Stimulated activated memory B cell treated with anti-CD40 and anti-IgM and Interleukin-4, amounts not matched to agents 10 μg/mL and 1 μg/mL and 100 μg/mL, for 72 hours (primary cell): ENCODE measurements around the gene NPEPPS.
"Not testable (repeated sequence)": the region's sequence is repeated elsewhere in the genome, so short reads cannot be mapped to it uniquely, and the experiment has no call there.

ENCODE experiments used
- ATAC-seq: fragments of 150-1000 bp; cut with Tn5 transposase; 2 replicates; pipeline ENCODE4 v1.10.0; 2021
- H3K27ac Mint-ChIP-seq: one replicate; pipeline ENCODE4 v1.8.0; 2022; ENCODE audit warnings: mild to moderate bottlenecking, mixed read lengths
- H3K27me3 Mint-ChIP-seq: one replicate; pipeline ENCODE4 v1.8.0; 2022; ENCODE audit warnings: mixed read lengths
- H3K36me3 Mint-ChIP-seq: one replicate; pipeline ENCODE4 v1.8.0; 2022; ENCODE audit warnings: mixed read lengths
- H3K4me1 Mint-ChIP-seq: one replicate; pipeline ENCODE4 v1.8.0; 2022; ENCODE audit warnings: mixed read lengths
- H3K4me3 Mint-ChIP-seq: one replicate; pipeline ENCODE4 v1.8.0; 2022; ENCODE audit warnings: mild to moderate bottlenecking, moderate library complexity, mixed read lengths
- H3K9me3 Mint-ChIP-seq: one replicate; pipeline ENCODE4 v1.8.0; 2022; ENCODE audit warnings: mixed read lengths

Gene NPEPPS, protein sequence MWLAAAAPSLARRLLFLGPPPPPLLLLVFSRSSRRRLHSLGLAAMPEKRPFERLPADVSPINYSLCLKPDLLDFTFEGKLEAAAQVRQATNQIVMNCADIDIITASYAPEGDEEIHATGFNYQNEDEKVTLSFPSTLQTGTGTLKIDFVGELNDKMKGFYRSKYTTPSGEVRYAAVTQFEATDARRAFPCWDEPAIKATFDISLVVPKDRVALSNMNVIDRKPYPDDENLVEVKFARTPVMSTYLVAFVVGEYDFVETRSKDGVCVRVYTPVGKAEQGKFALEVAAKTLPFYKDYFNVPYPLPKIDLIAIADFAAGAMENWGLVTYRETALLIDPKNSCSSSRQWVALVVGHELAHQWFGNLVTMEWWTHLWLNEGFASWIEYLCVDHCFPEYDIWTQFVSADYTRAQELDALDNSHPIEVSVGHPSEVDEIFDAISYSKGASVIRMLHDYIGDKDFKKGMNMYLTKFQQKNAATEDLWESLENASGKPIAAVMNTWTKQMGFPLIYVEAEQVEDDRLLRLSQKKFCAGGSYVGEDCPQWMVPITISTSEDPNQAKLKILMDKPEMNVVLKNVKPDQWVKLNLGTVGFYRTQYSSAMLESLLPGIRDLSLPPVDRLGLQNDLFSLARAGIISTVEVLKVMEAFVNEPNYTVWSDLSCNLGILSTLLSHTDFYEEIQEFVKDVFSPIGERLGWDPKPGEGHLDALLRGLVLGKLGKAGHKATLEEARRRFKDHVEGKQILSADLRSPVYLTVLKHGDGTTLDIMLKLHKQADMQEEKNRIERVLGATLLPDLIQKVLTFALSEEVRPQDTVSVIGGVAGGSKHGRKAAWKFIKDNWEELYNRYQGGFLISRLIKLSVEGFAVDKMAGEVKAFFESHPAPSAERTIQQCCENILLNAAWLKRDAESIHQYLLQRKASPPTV

DNA sequence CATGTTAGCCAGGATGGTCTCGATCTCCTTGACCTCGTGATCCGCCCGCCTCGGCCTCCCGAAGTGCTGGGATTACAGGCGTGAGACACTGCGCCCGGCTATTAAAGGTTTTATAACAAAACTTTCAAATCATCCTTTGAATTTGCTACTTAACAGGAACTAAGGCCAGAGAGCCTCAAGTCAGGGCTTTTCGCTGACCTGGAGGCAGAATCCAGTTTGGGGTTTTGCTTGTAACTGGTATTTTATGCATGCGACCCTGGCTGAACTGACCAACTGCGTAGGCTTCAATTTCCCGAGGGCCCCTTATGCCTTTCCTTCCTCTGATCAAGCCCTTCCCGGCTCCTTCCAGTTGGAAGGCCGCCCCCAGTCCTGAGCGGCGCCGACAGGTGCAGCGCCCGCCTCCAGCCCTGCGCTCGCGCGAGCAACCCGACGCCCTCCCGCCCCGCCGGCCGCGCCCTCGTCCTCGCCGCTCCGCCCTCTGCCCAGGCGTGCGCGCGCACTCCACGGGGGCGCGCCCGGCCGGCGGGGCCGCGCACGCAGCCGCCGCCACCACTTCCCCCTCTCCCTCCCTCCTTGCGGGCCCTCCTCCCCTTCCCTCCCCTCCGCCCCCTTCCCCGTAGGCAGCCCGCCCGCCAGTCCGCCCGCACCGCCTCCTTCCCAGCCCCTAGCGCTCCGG, at the start of gene NPEPPS:
TSS of gene NPEPPS (plus strand) at position 552 of the 676 bp plus-strand sequence. CDS start 193 bp downstream, outside the sequence.
- ATAC-seq: peak; percentile 96
- peak within 1 kb of the TSS; percentile 89 for H3K4me3 Mint-ChIP-seq
- peak within 1 kb of the TSS; percentile 87 for H3K27ac Mint-ChIP-seq
- not testable (repeated sequence) for H3K27me3 Mint-ChIP-seq, H3K36me3 Mint-ChIP-seq, H3K9me3 Mint-ChIP-seq
- H3K4me1 Mint-ChIP-seq: peaks cover 16% of the 10 kb centered on the region

DNA sequence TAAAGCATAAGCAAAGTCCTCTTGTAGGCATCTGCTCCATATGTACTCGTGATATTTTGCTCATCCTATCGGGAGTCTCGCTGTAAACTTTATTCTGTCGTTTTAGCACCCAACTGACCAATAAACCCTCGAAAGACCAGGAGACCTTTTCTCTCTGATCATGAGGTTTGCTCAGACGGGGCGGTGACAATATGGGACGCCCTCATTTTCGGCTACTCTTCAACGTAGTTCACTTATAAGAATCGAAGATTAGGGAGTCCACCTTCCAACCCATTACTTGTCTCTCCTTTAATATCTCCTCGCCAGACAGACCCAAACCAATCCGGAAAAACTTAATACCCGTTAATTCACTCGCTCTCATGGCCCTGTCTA, 39.1 kb upstream of the NPEPPS start:
- H3K4me1 Mint-ChIP-seq, H3K9me3 Mint-ChIP-seq, H3K36me3 Mint-ChIP-seq, H3K27me3 Mint-ChIP-seq: not testable (repeated sequence)
- H3K27ac Mint-ChIP-seq: peak overlapping the region; percentile 95
- peak overlapping the region; percentile 94 for H3K4me3 Mint-ChIP-seq
- ATAC-seq: peak; percentile 2

DNA sequence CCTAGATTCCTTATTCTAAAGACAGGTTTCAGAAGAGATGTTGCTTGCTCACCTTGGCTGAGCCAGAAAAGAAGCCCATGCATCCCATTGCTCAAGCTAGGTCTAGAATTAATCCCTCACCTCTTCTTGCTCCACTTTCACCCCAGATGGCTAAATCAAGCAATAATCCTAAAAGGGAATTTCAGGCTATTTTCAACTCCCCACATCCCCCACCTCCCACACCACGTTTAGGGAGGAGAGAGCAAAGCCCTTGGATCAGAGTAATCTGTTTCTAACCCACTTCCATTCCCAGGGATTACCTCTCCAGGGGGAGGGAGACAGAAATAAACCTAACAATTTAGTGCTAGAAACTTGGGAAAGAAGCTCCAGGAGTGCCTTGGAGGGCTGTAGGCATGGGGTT, 31.8 kb upstream of the NPEPPS start:
- H3K36me3 Mint-ChIP-seq, H3K27ac Mint-ChIP-seq, H3K9me3 Mint-ChIP-seq, H3K4me3 Mint-ChIP-seq, ATAC-seq, H3K27me3 Mint-ChIP-seq: not testable (repeated sequence)
- peaks cover 10% of the 10 kb centered on the region for H3K4me1 Mint-ChIP-seq

DNA sequence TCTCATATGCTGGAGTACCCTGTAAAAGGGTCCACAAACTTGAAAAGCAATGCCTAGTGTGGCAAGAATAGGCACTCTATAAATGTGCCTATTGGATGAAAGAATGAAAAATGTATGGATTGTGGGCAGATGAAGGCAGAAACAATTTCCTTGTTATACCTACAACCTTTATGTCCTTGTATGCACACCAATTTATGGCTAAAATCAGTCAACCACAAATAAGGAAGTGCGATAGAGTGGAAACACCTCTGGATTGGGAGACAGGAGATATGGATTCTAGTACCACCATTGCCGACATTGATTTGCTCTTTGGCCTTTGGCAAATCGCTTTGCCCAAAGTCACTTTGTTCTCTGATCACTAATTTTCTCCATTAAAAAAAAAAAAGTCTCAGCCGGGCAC, 31.4 kb upstream of the NPEPPS start:
- H3K36me3 Mint-ChIP-seq, H3K4me3 Mint-ChIP-seq, H3K27ac Mint-ChIP-seq, H3K9me3 Mint-ChIP-seq, ATAC-seq, H3K27me3 Mint-ChIP-seq: not testable (repeated sequence)
- peaks cover 10% of the 10 kb centered on the region for H3K4me1 Mint-ChIP-seq

DNA sequence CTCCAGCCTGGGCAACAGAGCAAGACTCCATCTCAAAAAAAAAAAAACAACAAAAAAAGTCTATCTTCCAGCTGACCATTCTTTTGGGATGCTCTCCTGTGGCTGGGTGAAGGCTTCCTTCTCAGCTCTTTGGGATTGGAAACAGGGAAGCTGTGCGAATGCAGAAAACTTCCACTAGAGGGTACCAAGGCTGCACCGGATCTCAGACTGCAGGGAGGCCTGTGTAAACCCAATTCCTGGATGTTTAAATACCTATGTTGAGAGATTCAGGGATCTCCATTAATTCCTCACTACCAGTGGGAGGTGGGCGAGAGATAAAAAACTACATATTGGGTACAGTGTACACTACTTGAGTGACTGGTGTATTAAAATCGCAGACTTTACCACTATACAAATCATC, 30.3 kb upstream of the NPEPPS start:
- H3K4me1 Mint-ChIP-seq: peaks cover 10% of the 10 kb centered on the region
- not testable (repeated sequence) for H3K27ac Mint-ChIP-seq

DNA sequence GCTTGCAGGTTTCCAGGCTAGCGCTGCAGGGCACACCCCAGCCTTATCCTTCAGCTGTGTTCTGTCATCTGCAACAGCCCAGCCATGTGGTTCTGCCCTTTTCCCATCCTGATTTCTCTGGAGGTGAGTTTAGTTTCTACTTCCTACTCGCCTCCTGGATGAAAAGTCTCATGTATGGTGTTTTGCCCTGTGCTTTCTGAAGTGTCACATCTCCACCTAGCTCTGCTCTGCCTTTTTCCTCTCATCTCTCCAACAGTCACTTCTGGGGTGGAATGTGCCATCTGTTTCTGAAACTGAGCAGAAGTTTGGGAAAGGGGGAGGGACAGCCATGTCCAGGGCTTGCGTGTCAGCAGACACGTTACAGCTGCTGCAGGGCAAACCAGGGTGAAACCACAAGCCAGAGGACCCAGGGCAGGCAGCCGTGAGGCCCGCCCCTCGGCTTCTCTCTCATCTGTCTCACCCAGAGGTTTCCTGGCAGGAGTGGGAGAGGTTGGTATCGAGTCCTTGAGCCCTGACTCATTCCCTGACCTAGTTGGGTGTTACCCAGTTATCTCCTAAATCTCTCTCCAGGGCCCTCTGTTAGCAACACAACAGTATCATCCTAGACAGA, 28.7 kb upstream of the NPEPPS start:
- H3K4me3 Mint-ChIP-seq, H3K9me3 Mint-ChIP-seq, H3K36me3 Mint-ChIP-seq, H3K27me3 Mint-ChIP-seq: not testable (repeated sequence)
- peak; percentile 76 for ATAC-seq
- H3K4me1 Mint-ChIP-seq: peaks cover 10% of the 10 kb centered on the region
- peak overlapping the region; percentile 12 for H3K27ac Mint-ChIP-seq

More for the DNA sequence above, 30.3 kb upstream of the NPEPPS start:
- H3K36me3 Mint-ChIP-seq, H3K9me3 Mint-ChIP-seq, H3K4me3 Mint-ChIP-seq, H3K27me3 Mint-ChIP-seq, ATAC-seq: not testable (repeated sequence)

DNA sequence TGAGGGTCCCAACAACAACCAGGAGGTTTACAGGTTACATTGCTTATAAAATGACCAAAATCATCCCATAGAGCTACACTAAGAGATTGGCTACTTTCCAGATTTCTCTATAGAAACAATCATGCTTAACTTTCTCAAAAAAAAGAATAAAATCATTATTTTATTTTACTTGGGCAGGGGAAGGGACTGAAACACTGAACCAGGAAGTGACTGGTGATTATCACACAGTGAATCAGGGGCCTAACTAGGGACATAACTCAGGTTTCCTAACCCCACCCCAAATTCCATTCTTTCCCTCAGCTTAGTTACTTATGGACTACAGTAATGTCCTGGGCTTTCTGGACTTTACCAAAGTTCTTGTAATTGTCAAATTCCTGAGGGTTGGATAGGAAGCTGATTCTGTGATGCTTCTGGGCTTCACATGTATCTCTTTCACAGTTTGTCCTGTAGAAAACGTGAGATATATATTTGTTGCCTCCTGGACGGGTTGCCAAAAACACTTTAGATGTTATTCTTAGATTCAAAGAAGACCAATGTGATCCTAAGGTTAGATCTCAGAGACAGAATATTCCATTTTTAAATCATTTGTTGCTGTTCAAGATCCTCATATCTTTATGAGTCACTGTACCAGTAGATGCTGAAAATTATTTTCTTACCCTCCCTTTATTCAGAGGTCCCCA, 28.0 kb upstream of the NPEPPS start:
- H3K9me3 Mint-ChIP-seq, H3K4me3 Mint-ChIP-seq, H3K27ac Mint-ChIP-seq, H3K36me3 Mint-ChIP-seq, ATAC-seq, H3K27me3 Mint-ChIP-seq: not testable (repeated sequence)
- peaks cover 10% of the 10 kb centered on the region for H3K4me1 Mint-ChIP-seq

DNA sequence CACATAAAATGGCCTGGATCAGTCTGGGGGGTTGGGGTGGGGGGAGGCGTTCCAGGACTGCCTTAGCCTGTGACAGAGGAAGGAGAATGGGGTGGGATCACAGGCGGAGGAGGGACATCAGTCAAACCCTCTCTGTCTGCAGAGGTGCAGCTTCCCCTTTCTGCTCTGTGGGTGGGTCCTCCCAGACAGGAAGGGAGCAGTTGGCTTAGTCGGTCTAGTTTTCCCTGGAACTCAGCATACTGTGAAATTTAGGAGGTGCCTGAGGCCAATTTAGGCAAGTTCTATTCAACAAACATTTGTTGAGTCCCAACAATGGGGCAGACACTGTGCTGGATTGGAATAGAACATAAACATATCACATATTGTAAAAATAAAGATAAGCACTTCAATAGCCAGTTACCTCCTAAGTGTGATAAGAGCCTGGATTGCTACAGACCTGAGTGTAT, 19.2 kb upstream of the NPEPPS start:
- H3K4me3 Mint-ChIP-seq, H3K36me3 Mint-ChIP-seq, H3K9me3 Mint-ChIP-seq, H3K27me3 Mint-ChIP-seq, H3K4me1 Mint-ChIP-seq, H3K27ac Mint-ChIP-seq: not testable (repeated sequence)
- ATAC-seq: peak; percentile 70

DNA sequence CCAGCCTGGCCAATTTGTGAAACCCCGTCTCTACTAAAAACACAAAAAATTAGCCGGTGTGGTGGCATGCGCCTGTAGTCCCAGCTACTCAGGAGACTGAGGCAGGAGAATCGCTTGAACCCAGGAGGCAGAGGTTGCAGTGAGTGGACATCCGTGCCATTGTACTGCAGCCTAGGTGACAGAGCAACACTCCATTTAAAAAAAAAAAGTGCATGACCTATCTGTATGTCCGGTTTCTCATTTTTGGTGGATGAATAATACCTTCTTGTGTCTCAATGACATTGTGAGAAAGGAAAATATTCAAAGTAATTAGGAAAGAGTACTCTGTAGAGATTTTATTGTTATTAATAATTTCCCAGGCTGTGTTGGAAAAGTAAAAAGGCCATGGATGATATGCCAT, 17.6 kb upstream of the NPEPPS start:
- H3K27me3 Mint-ChIP-seq, H3K27ac Mint-ChIP-seq, H3K9me3 Mint-ChIP-seq, H3K4me3 Mint-ChIP-seq, H3K4me1 Mint-ChIP-seq, H3K36me3 Mint-ChIP-seq, ATAC-seq: not testable (repeated sequence)

DNA sequence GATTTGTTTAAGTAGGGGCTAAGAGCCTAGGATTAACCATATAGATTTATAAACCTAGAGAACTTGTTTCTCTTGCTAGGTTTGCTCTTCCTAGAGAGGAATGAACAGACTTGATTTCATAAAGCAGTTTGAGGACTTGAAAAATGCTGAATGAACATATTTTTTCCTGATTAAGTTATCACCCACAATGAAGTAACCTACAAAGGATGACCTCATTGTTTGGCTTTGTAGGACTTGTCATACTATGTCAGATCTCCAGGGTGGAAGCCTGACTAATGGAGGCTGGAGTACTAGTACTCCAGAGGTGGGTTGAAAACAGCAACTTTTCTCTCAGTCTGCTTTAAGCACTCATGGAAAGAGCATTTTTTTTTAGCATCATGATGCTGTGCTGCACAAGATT, 12.0 kb upstream of the NPEPPS start:
- ATAC-seq: not testable (repeated sequence)

DNA sequence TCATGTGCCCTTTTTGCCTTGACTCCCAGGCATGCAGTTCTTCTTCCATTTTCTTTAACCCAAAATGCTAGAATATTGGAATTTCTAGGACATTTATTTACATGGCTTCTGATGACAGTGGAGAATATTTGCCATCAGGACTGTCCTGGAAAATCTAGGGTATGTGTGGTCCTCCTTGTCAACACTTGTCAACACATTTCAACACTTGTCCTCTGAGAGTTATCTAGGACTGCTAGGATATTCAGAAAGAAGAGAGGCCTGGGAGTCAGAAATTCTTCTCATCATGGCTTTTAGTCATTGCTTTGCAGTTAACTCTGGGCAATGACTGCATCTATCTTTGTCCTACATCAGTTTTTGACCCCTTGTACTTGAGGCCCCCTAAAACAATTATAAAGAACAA, 11.5 kb upstream of the NPEPPS start:
- H3K36me3 Mint-ChIP-seq, ATAC-seq, H3K27ac Mint-ChIP-seq, H3K4me3 Mint-ChIP-seq, H3K27me3 Mint-ChIP-seq, H3K4me1 Mint-ChIP-seq, H3K9me3 Mint-ChIP-seq: not testable (repeated sequence)

More for the DNA sequence above, 12.0 kb upstream of the NPEPPS start:
- not testable (repeated sequence) for H3K4me3 Mint-ChIP-seq, H3K9me3 Mint-ChIP-seq, H3K27me3 Mint-ChIP-seq, H3K27ac Mint-ChIP-seq, H3K36me3 Mint-ChIP-seq, H3K4me1 Mint-ChIP-seq

DNA sequence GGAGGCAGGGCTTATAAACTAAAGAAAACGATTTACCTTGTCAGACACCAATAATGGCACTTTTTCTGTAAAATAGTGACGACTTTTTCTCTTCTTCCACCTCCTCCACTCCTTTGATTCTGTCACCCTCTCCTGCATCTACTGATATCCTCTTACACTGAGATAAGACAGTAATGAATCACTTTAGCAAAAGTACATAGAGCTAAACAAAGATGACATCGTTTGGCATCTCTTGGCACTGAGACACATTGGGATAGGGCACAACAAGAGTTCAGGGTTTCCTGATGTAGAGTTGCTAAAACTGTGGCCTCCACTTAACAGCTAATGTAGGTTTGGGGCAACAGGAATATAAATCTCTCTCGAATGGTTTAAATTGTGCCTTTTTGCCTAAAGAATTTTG, 10.6 kb upstream of the NPEPPS start:
- not testable (repeated sequence) for H3K36me3 Mint-ChIP-seq, H3K27ac Mint-ChIP-seq, H3K27me3 Mint-ChIP-seq, H3K9me3 Mint-ChIP-seq, H3K4me1 Mint-ChIP-seq, H3K4me3 Mint-ChIP-seq, ATAC-seq

DNA sequence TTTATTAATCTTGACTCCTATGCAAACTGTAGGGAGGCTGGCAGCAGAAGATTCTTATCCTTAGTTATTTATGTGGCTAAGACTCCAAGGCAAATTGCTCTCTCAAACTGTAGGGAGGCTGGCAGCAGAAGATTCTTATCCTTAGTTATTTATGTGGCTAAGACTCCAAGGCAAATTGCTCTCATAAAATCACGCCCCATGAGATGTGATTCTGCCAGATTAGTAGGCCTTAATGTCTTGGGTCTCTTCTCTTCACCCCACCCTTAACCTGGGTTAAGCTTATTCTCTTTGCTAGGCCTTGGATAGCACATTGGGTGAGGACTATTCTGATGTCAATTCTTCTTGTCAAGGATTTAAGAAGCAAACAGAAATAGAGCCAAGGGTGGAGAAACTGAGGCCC, 9.5 kb upstream of the NPEPPS start:
- ATAC-seq, H3K4me1 Mint-ChIP-seq, H3K36me3 Mint-ChIP-seq, H3K27me3 Mint-ChIP-seq, H3K9me3 Mint-ChIP-seq, H3K4me3 Mint-ChIP-seq, H3K27ac Mint-ChIP-seq: not testable (repeated sequence)

DNA sequence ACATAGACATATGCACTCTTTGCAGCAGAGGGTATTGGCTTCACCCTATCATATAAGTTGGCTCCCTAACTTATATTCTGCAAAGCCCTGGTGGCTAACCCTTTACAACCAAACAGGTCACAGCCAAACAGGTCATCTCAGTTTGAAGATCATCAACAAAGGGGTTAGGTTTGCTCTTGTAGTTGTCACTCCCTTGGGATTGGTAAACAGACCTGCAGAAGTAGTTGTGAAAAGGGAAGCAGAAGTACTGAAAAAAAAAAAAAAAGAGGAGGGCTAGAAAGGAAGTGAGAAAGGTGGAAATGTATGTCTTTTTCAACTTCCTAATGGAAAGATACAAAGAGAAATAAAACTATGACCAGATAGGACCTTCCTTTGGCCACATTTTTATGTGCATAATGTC, 8.6 kb upstream of the NPEPPS start:
- not testable (repeated sequence) for H3K27me3 Mint-ChIP-seq, H3K9me3 Mint-ChIP-seq, H3K4me1 Mint-ChIP-seq, H3K27ac Mint-ChIP-seq, H3K4me3 Mint-ChIP-seq, H3K36me3 Mint-ChIP-seq
- peak; percentile 61 for ATAC-seq
